GM12874 (cell line): Measurements from ENCODE around the gene KCNB1.

ENCODE experiments used
- TF ChIP-seq, protein P1 (sequence below): IDR thresholded peaks from 2 replicates; pipeline ENCODE4 v1.5.1; 2011; ENCODE audit warnings: low read depth, mild to moderate bottlenecking, control low read depth, low read length, moderate library complexity; ENCODE audit not compliant: insufficient read depth

Gene KCNB1

DNA sequence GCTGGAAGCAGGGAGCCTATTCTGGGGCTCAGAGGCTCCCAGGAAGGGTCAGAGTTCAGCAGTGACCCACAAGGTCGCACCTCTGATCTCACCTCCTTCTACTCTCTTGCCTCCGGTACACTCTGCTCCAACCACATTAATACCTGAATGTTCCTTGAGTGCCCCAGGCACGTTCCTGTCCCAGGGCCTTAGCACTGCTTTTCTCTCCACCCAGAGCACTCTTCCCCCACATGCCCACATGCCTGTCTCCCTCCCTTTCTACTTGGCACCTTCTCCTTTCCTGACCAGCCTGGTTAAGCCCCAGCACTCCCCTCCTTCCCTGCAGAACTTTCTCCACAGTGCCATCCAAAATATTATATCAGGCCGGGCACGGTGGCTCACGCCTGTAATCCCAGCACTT, 13.4 kb downstream of the KCNB1 start:
- TF ChIP-seq, protein P1, sequence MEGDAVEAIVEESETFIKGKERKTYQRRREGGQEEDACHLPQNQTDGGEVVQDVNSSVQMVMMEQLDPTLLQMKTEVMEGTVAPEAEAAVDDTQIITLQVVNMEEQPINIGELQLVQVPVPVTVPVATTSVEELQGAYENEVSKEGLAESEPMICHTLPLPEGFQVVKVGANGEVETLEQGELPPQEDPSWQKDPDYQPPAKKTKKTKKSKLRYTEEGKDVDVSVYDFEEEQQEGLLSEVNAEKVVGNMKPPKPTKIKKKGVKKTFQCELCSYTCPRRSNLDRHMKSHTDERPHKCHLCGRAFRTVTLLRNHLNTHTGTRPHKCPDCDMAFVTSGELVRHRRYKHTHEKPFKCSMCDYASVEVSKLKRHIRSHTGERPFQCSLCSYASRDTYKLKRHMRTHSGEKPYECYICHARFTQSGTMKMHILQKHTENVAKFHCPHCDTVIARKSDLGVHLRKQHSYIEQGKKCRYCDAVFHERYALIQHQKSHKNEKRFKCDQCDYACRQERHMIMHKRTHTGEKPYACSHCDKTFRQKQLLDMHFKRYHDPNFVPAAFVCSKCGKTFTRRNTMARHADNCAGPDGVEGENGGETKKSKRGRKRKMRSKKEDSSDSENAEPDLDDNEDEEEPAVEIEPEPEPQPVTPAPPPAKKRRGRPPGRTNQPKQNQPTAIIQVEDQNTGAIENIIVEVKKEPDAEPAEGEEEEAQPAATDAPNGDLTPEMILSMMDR: no peak

DNA sequence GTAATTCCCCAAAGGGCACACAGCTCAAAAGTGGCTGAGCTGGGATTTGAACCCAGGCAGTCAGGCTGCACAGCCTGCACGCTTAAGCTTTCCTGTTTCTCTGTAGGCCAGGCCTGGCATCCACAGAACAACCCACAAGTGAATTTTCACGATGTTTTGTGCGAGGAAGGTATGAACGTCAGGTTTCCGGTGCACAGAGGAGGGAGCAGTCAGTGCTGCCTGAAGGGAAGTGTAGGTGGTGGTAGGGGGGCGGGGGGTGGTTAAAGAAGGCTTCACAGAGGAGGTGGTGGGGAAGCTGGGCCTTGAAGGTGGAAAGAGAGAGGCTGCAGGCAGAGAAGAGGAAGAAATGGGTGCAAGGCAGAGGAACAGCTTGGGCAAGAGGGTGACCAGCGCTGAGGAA, 14.1 kb downstream of the KCNB1 start:
- TF ChIP-seq, protein P1: no peak

DNA sequence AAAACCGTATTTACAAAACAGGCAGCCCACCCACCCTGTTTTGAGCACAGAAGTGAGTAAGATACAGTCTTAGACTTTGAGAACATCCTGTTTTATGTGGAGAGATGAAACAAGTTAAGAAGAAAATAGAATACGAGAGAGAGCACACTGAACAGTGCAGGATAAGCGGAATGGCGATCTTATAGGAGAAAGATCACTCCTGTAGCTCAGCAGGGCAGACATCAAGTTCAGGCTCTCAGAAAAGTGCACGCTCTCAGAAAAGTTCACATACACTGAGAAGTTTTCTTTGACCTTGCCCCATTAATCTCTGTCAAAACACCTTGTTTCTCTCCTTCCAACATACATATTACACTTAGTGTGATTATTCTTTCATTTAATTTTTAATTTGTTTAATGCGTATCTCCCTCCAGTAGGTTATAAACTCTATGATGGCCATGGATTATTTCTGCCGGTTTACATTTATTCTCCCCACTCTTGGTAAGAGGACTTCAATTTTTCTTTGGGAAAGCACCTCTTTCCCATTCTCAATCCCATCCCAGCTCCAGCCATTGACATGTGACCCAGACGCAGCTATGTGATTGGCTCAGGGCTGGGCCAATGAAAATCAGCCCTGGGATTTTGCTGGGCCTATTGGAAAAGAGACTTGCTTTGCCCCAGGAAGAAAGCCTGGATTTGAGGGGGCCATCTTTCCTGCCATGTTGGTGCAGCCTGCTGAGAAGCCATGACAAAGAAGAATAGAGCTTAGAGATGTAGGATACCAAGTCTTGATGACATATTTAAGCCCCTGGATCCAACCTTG, 16.2 kb downstream of the KCNB1 start:
- TF ChIP-seq, protein P1: no peak

DNA sequence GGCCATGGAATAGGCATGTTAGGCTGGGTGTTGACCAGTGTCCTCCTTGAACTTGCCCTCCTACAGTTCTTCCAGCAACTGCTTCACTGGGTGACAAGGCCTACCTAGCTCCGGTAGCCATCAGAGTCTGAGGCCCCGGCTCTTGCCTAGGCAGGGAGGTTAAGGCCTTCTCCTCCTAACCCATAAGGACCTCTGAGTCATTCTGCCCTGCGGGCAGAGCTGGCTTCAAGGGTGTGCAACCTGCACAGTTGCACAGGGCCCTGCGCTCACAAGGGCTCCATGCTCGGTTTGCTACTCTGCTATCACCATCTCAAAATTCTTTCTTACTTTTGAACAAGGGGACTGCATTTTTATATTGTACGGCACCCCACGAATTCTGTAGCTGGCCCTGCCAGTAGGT, 17.9 kb downstream of the KCNB1 start:
- TF ChIP-seq, protein P1: no peak

DNA sequence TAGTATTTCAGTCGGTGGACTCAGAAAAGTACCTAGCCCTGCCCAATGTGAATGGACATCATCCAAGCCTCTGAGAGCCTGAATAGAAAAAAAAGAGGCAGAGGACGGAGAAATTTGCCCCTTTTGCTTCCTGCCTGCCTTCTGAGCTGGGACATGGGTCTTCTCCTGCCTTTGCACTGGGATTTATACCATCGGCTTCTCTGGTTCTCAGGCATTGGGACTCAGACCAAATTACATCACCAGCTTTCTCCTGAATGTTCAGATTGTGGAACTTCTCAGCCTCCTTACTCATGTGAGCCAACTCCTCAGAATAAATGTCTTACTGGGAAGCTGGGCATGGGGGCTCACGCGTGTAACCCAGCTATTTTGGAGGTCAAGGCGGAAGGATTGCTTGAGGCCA, 19.8 kb downstream of the KCNB1 start:
- TF ChIP-seq, protein P1: no peak

DNA sequence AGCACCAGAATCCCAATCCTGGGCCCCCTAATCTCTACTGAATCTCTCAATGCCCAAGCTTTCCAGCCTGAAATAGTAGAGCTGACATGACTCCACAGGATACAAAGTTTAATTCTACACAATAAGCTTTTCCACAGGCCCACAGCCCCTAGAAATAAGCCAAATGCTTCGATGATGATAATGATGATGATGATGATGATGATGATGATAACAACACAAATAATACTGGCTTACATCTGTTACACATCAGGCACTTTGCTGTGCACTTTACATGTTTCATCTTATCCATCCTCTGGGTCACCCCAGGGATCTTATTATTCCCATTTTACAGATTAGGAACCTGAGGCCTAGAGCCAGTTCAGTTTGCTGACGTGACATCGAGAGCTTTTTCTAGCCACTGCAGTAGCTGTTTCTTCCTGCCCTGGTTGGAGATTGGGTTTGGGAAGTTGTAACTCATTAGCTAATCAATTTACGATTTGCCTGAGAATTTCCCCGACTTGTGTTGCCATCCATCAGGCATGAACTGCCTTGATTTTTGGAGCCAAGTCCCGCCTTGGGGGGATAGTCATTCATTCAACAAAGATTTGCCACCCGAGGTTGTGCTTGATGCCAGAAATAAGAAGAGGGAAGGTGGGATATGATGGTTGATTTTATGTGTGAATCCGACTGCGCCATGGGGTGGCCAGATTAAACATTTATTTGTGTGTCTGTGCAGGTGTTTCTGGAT, 20.4 kb downstream of the KCNB1 start:
- TF ChIP-seq, protein P1: no peak

DNA sequence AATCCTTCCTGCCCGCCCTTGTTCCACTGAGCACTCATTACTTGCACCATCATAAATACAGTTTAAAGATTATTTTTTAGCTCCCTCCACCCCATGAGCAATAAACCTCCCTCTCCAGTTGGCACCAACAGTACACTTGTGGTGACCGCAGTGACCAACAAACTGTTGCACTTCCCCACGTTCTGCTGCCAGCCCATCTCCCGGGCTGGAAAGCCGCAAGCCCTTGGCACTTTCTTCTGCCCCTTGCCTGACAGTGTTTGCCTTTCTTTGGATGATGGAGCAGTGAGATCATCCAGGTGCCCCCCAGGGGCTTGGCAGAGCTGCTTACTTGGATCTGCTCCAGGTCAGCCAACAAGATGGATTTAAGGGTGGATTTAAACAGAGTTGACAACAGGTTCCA, 21.6 kb downstream of the KCNB1 start:
- TF ChIP-seq, protein P1: no peak
